Kidney (tissue), 14 donors: ENCODE data around the gene DSCAM. TPM values are rescaled to one million over a fixed set of nuclear protein-coding genes. Genes with fewer than 3 reads are reported as not detected.

Experiments
- DNase-seq, 5 donors: peaks; one replicate each; pipeline ENCODE4 v3.0.0-alpha.2; 2013 to 2020
- FAIRE-seq: peaks from 2 replicates; lab custom pipeline; 2012; peaks lifted over from hg19 to GRCh38; lab: Jason Lieb, UNC
- H3K27ac ChIP-seq, 2 donors: one replicate each; pipeline ENCODE4 v1.7.0; 2013; ENCODE audit warnings: low read depth in 2 of 2, low read length in 2 of 2, inconsistent platforms in 1 of 2
- H3K27me3 ChIP-seq: one replicate; pipeline ENCODE4 v1.7.1; 2013; ENCODE audit warnings: low read length, inconsistent platforms; ENCODE audit not compliant: control insufficient read depth, insufficient read depth
- H3K36me3 ChIP-seq, 3 donors: one replicate each; pipeline versions ENCODE4 v1.7.0 to v1.7.1; 2013; ENCODE audit warnings: low read length in 3 of 3, control low read depth in 1 of 3, inconsistent platforms in 1 of 3; ENCODE audit not compliant: insufficient read depth in 3 of 3, control insufficient read depth in 2 of 3
- H3K4me1 ChIP-seq, 3 donors: one replicate each; pipeline versions ENCODE4 v1.7.0 to v1.7.1; 2013; ENCODE audit warnings: low read length in 3 of 3, inconsistent platforms in 1 of 3, low read depth in 1 of 3; ENCODE audit not compliant: control insufficient read depth in 2 of 3, insufficient read depth in 2 of 3
- H3K4me3 ChIP-seq, 3 donors: one replicate each; pipeline versions ENCODE4 v1.7.0 to v1.8.1; 2013; ENCODE audit warnings: low read length in 3 of 3, control low read depth in 1 of 3, inconsistent platforms in 1 of 3
- H3K9ac ChIP-seq, 3 donors: one replicate each; pipeline versions ENCODE4 v1.7.0 to v1.7.1; 2013; ENCODE audit warnings: low read length in 3 of 3, control low read depth in 1 of 3, inconsistent platforms in 1 of 3
- H3K9me3 ChIP-seq, 3 donors: one replicate each; pipeline versions ENCODE4 v1.7.0 to v1.7.1; 2013; ENCODE audit warnings: low read length in 3 of 3, control low read depth in 1 of 3, inconsistent platforms in 1 of 3; ENCODE audit not compliant: control insufficient read depth in 2 of 3, insufficient read depth in 1 of 3
- CTCF ChIP-seq: IDR thresholded peaks from 3 replicates; pipeline ENCODE4 v1.5.1; 2012; ENCODE audit warnings: mild to moderate bottlenecking, moderate library complexity, borderline replicate concordance; ENCODE audit not compliant: insufficient read depth; ENCODE audit errors: extremely low read depth
- intact Hi-C: fragments of 100-400 bp; cut with DNase I; formaldehyde crosslinking; loops from one replicate; pipeline ENCODE4 v1.11.1; 2022
- polyA plus RNA-seq: library from polyadenylated mRNA; stranded (reverse); fragments of 350-450 nt; fragmentation: Illumina TruSeq; extraction: RNeasy Lipid Tissue Mini Kit (QIAGEN cat#74804); gene quantifications from one replicate; pipeline ENCODE4 v1.2.3, GENCODE V29; 2014; ENCODE audit warnings: low read depth, low replicate concordance; ENCODE audit not compliant: insufficient read depth
- total RNA-seq: library from RNA; stranded (reverse); fragmentation: NEBNext Ultra II Directional; extraction: Animal tissue kit (Norgen Biotek cat#: 25700); gene quantifications from one replicate; pipeline ENCODE4 v1.2.1, GENCODE V29; 2021
- donor health status: control.
- donor health status: control.
- donor health status: control.
- donor health status: control.
- donor health status: control.
- donor health status: DM: yes; HTN: yes; CAD: no.
- donor health status: Normal renal cell carcinoma (clear cell type).

Gene DSCAM
- total and polyA plus RNA-seq, 2 donors from 2014 or later: not detected

GRCh38 chr21:40675017-40675416 lies 171.9 kb downstream of the DSCAM start:
- intact Hi-C loops: no loop called here
- no peaks in the 10 kb centered on the region for H3K36me3 ChIP-seq
- H3K9me3 ChIP-seq: no peaks in the 10 kb centered on the region
- no peaks in the 10 kb centered on the region for H3K4me1 ChIP-seq
- no peak overlapping the region for H3K4me3 ChIP-seq
- DNase-seq: no peak
- no peak overlapping the region for H3K27ac ChIP-seq
- H3K9ac ChIP-seq: no peak overlapping the region
- TF ChIP-seq CTCF: no peak
- FAIRE-seq: no peak
- no peaks in the 10 kb centered on the region for H3K27me3 ChIP-seq

GRCh38 chr21:40672602-40673001 lies 174.4 kb downstream of the DSCAM start:
- no peaks in the 10 kb centered on the region for H3K9me3 ChIP-seq
- intact Hi-C loops: no loop called here
- FAIRE-seq (no peak), DNase-seq (no peak)
- TF ChIP-seq CTCF: no peak
- H3K36me3 ChIP-seq: no peaks in the 10 kb centered on the region
- H3K4me1 ChIP-seq: no peaks in the 10 kb centered on the region
- no peak overlapping the region for H3K27ac ChIP-seq
- H3K9ac ChIP-seq: no peak overlapping the region
- no peaks in the 10 kb centered on the region for H3K27me3 ChIP-seq
- H3K4me3 ChIP-seq: no peak overlapping the region

GRCh38 chr21:40671716-40672115 lies 175.2 kb downstream of the DSCAM start:
- Histone ChIP-seq H3K4me3 (no peak overlapping the region), H3K36me3 (no peaks in the 10 kb centered on the region), H3K9me3 (no peaks in the 10 kb centered on the region), H3K9ac (no peak overlapping the region), H3K27me3 (no peaks in the 10 kb centered on the region), H3K27ac (no peak overlapping the region), H3K4me1 (no peaks in the 10 kb centered on the region)
- FAIRE-seq: no peak
- no peak for TF ChIP-seq CTCF
- DNase-seq: no peak
- intact Hi-C loops: no loop called here
